MM.1S (cell line): ENCODE data around the gene HGS.

Experiments used
- CTCF ChIP-seq: fragments of 300-600 bp; sonication (generic); IDR thresholded peaks from 2 replicates; pipeline ENCODE4 v1.5.1; 2016; ENCODE audit warnings: antibody characterized with exemption, low read length, mixed read lengths
- EZH2 ChIP-seq: fragments of 300-600 bp; sonication (generic); optimal IDR thresholded peaks from 2 replicates; pipeline ENCODE3; 2017; ENCODE audit warnings: low read depth, mild to moderate bottlenecking, antibody characterized with exemption, low read length, mixed read lengths
- EZH2phosphoT487 ChIP-seq: fragments of 300-600 bp; sonication (generic); IDR thresholded peaks from 2 replicates; pipeline ENCODE4 v1.6.1; 2018; ENCODE audit warnings: antibody characterized with exemption, low read length

- TF ChIP-seq CTCF (no peak), EZH2 (no peak), EZH2phosphoT487 (no peak)
Observed at GRCh38 chr17:81706232-81706611, 22.4 kb downstream of the HGS start.
